WTC11 (cell line): ENCODE results near the gene ERVK3-1. TPM values are rescaled to one million over a fixed set of nuclear protein-coding genes. Genes with fewer than 3 reads are reported as not detected.

Source experiments
- ATAC-seq: fragments of 200-7000 bp; cut with Tn5 transposase; 2 replicates; pipeline ENCODE4 v1.10.0; 2021; ENCODE audit warnings: mild to moderate bottlenecking, moderate library complexity
- CTCF ChIA-PET: fragments of 300-600 bp; sonication (Branson Sonifier 250); formaldehyde crosslinking; loops from one replicate; lab custom pipeline; 2021; ENCODE audit warnings: antibody characterized with exemption; lab: Charles Lee
- POLR2A ChIA-PET: fragments of 350-600 bp; sonication (Branson Sonifier 250); formaldehyde crosslinking; loops from one replicate; lab custom pipeline; 2021; ENCODE audit warnings: antibody characterized with exemption; lab: Charles Lee
- DNase-seq: peaks from one replicate; pipeline ENCODE4 v3.0.0; 2021; ENCODE audit warnings: low spot score
- H3K27ac Mint-ChIP-seq: 2 replicates; pipeline ENCODE4 v1.8.0; 2021; ENCODE audit warnings: mixed read lengths
- H3K27me3 Mint-ChIP-seq: 2 replicates; pipeline ENCODE4 v1.8.0; 2021; ENCODE audit warnings: low read depth, mild to moderate bottlenecking, moderate library complexity, mixed read lengths
- H3K36me3 Mint-ChIP-seq: 2 replicates; pipeline ENCODE4 v1.8.0; 2021; ENCODE audit warnings: mixed read lengths
- H3K4me1 Mint-ChIP-seq: 2 replicates; pipeline ENCODE4 v1.8.0; 2022; ENCODE audit warnings: mixed read lengths
- H3K4me3 Mint-ChIP-seq: 2 replicates; pipeline ENCODE4 v1.8.0; 2021; ENCODE audit warnings: mild to moderate bottlenecking, moderate library complexity, mixed read lengths
- H3K9me3 Mint-ChIP-seq: 2 replicates; pipeline ENCODE4 v1.8.0; 2021; ENCODE audit warnings: mixed read lengths
- EMX1 ChIP-seq: fragments of 250-450 bp; sonication (Bioruptor Pico); IDR thresholded peaks from 2 replicates; pipeline ENCODE4 v1.8.0; 2021; ENCODE audit warnings: mild to moderate bottlenecking
- ETV6 ChIP-seq: sonication (generic); formaldehyde crosslinking; IDR thresholded peaks from 2 replicates; pipeline ENCODE4 v1.8.1; 2022; ENCODE audit warnings: mild to moderate bottlenecking, missing genetic modification reagents
- GTF2I ChIP-seq: fragments of 250-450 bp; sonication (Bioruptor Pico); conservative IDR thresholded peaks from 2 replicates; pipeline ENCODE4 v1.4.0; 2021; ENCODE audit warnings: mild to moderate bottlenecking
- JAZF1 ChIP-seq: fragments of 250-450 bp; sonication (Bioruptor Pico); IDR thresholded peaks from 2 replicates; pipeline ENCODE4 v1.9.0; 2021; ENCODE audit warnings: moderate library complexity, mild to moderate bottlenecking, inconsistent platforms
- NFYB ChIP-seq: sonication (generic); formaldehyde crosslinking; conservative IDR thresholded peaks from 2 replicates; pipeline ENCODE4 v1.8.0; 2022; ENCODE audit warnings: low read depth, missing genetic modification reagents
- NR1H2 ChIP-seq: sonication (generic); formaldehyde crosslinking; IDR thresholded peaks from 2 replicates; pipeline ENCODE4 v1.9.0; 2021; ENCODE audit warnings: mild to moderate bottlenecking, moderate library complexity, missing genetic modification reagents
- NR2C2 ChIP-seq: sonication (generic); formaldehyde crosslinking; IDR thresholded peaks from 2 replicates; pipeline ENCODE4 v1.8.0; 2022; ENCODE audit warnings: mild to moderate bottlenecking, missing genetic modification reagents
- PRRX2 ChIP-seq: fragments of 250-450 bp; sonication (Bioruptor Pico); IDR thresholded peaks from 2 replicates; pipeline ENCODE4 v1.8.0; 2021; ENCODE audit warnings: mild to moderate bottlenecking
- SOX15 ChIP-seq: fragments of 250-450 bp; sonication (Bioruptor Pico); IDR thresholded peaks from 2 replicates; pipeline ENCODE4 v1.9.0; 2021; ENCODE audit warnings: mild to moderate bottlenecking
- TEAD4 ChIP-seq: sonication (generic); formaldehyde crosslinking; IDR thresholded peaks from 2 replicates; pipeline ENCODE4 v1.8.0; 2022; ENCODE audit warnings: mild to moderate bottlenecking, missing genetic modification reagents
- ZBTB21 ChIP-seq: sonication (generic); formaldehyde crosslinking; IDR thresholded peaks from 2 replicates; pipeline ENCODE4 v1.8.1; 2023; ENCODE audit warnings: mild to moderate bottlenecking, missing genetic modification reagents, borderline replicate concordance
- ZNF121 ChIP-seq: sonication (generic); formaldehyde crosslinking; IDR thresholded peaks from 2 replicates; pipeline ENCODE4 v1.8.0; 2023; ENCODE audit warnings: missing genetic modification reagents
- ZNF138 ChIP-seq: sonication (generic); formaldehyde crosslinking; conservative IDR thresholded peaks from 2 replicates; pipeline ENCODE4 v1.8.1; 2022; ENCODE audit warnings: mild to moderate bottlenecking, moderate library complexity, missing genetic modification reagents
- ZNF219 ChIP-seq: sonication (generic); formaldehyde crosslinking; IDR thresholded peaks from 2 replicates; pipeline ENCODE4 v1.8.0; 2023; ENCODE audit warnings: missing genetic modification reagents, mild to moderate bottlenecking, borderline replicate concordance
- ZNF396 ChIP-seq: fragments of 250-450 bp; sonication (Bioruptor Pico); IDR thresholded peaks from 2 replicates; pipeline ENCODE4 v1.8.0; 2021; ENCODE audit warnings: mild to moderate bottlenecking, moderate library complexity, borderline replicate concordance
- ZNF671 ChIP-seq: fragments of 250-450 bp; sonication (Bioruptor Pico); IDR thresholded peaks from 2 replicates; pipeline ENCODE4 v1.8.0; 2021; ENCODE audit warnings: mild to moderate bottlenecking
- total RNA-seq: library from RNA; stranded (reverse); gene quantifications from 3 replicates; pipeline ENCODE4 v1.2.3, GENCODE V29; 2021
- TF ChIP-seq, protein P1 (sequence below): sonication (generic); formaldehyde crosslinking; IDR thresholded peaks from 2 replicates; pipeline ENCODE4 v1.8.1; 2023; ENCODE audit warnings: mild to moderate bottlenecking, moderate library complexity, missing genetic modification reagents
- TF ChIP-seq, protein P2 (sequence below): sonication (generic); formaldehyde crosslinking; IDR thresholded peaks from 2 replicates; pipeline ENCODE4 v1.8.0; 2022; ENCODE audit warnings: mild to moderate bottlenecking, missing genetic modification reagents
- TF ChIP-seq, protein P3 (sequence below): sonication (generic); formaldehyde crosslinking; IDR thresholded peaks from 2 replicates; pipeline ENCODE4 v1.8.1; 2022; ENCODE audit warnings: mild to moderate bottlenecking, missing genetic modification reagents, moderate library complexity, borderline replicate concordance

Gene ERVK3-1
- total RNA-seq, 1 experiment from 2014 or later: 26.0 TPM

DNA sequence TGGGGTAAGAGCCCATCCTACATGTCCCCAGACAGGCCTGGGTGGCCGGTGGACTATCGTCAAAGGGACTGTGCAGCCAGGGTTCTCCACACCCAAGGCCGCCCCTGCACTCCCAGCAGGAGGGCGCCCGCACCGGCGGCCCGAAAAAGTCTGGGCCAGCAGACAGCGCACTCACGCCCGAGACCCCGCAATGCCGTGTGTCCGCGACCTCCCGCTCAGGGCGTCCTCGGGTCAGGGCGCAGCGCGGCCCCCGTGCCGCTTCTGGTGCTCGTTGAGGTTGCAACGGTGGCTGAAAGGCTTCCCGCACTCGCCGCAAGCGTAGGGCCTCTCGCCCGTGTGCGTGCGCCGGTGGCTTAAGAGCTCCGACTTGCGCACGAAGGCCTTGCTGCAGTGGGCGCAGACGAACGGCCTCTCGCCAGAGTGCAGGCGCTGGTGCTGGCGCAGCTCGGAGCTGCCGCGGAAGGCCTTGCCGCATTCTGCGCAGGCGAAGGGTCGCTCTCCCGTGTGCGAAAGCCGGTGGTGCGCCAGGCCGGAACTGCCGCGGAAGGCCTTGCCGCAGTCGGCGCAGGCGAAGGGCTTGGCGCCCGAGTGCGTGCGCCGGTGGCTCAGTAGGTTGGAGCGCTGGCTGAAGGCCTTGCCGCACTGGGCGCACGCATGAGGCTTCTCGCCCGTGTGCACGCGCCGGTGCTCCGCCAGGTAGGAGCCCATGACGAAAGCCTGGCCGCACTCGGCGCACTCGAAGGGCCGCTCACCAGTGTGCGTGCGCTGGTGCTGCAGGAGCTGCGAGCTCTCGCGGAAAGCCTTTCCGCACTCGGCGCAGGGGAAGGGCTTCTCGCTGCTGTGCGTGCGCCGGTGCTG lies 51.0 kb downstream of the ERVK3-1 start:
- TF ChIP-seq ZNF396 (CRISPR knock-in tag): no peak
- TF ChIP-seq, protein P1, sequence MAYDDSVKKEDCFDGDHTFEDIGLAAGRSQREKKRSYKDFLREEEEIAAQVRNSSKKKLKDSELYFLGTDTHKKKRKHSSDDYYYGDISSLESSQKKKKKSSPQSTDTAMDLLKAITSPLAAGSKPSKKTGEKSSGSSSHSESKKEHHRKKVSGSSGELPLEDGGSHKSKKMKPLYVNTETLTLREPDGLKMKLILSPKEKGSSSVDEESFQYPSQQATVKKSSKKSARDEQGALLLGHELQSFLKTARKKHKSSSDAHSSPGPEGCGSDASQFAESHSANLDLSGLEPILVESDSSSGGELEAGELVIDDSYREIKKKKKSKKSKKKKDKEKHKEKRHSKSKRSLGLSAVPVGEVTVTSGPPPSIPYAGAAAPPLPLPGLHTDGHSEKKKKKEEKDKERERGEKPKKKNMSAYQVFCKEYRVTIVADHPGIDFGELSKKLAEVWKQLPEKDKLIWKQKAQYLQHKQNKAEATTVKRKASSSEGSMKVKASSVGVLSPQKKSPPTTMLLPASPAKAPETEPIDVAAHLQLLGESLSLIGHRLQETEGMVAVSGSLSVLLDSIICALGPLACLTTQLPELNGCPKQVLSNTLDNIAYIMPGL (CRISPR knock-in tag): 0 out of 2 replicates have a peak, but pooled peaks have one; percentile 8
- H3K27ac Mint-ChIP-seq: no peak overlapping the region
- CTCF ChIA-PET: interaction anchor here (0.9 to 1.0 kb wide), 2 partner anchors 17 to 26 kb away, joined by 3 to 4 read pairs; no protein-coding TSS in a partner anchor
- H3K27me3 Mint-ChIP-seq: peaks cover 8% of the 10 kb centered on the region
- DNase-seq (peak; percentile 27), ATAC-seq (peak; percentile 13)
- peak overlapping the region; percentile 8; the same call in 1 of the 2 replicates for H3K4me3 Mint-ChIP-seq
- POLR2A ChIA-PET: no interaction called here
- no peaks in the 10 kb centered on the region for H3K9me3 Mint-ChIP-seq
- H3K4me1 Mint-ChIP-seq: peaks cover 4% of the 10 kb centered on the region; the same call in 1 of the 2 replicates
- no peaks in the 10 kb centered on the region for H3K36me3 Mint-ChIP-seq

DNA sequence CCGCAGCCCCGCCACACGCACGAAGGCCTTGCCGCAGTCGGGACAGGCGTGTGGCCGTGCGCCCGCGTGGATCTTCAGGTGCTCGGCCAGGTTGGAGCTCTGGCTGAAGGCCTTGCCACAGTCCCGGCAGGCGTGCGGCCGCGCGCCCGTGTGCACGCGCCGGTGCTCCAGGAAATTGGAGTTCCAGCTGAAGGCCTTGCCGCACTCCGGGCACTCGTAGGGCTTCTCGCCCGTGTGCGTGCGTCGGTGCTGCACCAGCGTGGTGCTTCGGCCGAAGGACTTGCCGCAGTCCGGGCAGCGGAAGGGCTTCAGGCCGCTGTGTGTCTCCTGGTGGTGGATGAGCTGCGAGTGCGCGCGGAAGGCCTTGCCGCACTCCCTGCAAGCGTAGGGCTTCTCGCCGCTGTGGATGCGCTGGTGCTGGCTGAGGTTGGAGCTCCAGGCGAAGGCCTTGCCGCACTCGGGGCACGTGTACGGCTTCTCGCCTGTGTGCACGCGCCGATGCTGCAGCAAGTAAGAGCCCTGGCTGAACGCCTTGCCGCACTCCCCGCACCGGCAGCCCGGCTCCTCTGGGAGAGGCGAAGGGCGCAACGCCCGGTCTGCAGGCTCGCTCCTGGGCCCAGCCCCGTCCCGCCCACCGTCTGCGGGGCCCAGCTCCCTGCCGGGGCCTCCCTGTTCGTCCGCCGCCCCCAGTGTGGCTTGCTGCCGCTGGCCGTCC lies 51.7 kb downstream of the ERVK3-1 start:
- Mint-ChIP-seq H3K9me3 (no peaks in the 10 kb centered on the region), H3K4me3 (no peak overlapping the region), H3K4me1 (peaks cover 6% of the 10 kb centered on the region; the same call in 1 of the 2 replicates), H3K36me3 (no peaks in the 10 kb centered on the region), H3K27me3 (peaks cover 8% of the 10 kb centered on the region)
- 0 out of 2 replicates have a peak, but pooled peaks have one; percentile 15 for ATAC-seq
- TF ChIP-seq ZNF671 (CRISPR knock-in tag): no peak
- TF ChIP-seq, protein P2, sequence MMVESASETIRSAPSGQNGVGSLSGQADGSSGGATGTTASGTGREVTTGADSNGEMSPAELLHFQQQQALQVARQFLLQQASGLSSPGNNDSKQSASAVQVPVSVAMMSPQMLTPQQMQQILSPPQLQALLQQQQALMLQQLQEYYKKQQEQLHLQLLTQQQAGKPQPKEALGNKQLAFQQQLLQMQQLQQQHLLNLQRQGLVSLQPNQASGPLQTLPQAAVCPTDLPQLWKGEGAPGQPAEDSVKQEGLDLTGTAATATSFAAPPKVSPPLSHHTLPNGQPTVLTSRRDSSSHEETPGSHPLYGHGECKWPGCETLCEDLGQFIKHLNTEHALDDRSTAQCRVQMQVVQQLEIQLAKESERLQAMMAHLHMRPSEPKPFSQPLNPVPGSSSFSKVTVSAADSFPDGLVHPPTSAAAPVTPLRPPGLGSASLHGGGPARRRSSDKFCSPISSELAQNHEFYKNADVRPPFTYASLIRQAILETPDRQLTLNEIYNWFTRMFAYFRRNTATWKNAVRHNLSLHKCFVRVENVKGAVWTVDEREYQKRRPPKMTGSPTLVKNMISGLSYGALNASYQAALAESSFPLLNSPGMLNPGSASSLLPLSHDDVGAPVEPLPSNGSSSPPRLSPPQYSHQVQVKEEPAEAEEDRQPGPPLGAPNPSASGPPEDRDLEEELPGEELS (CRISPR knock-in tag): no peak
- no peak for TF ChIP-seq TEAD4 (CRISPR knock-in tag)
- no peak for TF ChIP-seq JAZF1 (CRISPR knock-in tag)
- no peak for TF ChIP-seq GTF2I (CRISPR knock-in tag)
- TF ChIP-seq ZNF219: no peak
- TF ChIP-seq NFYB (CRISPR knock-in tag): no peak
- TF ChIP-seq ETV6: no peak
- no peak for TF ChIP-seq EMX1 (CRISPR knock-in tag)
- TF ChIP-seq SOX15 (CRISPR knock-in tag): no peak
- TF ChIP-seq NR1H2 (CRISPR knock-in tag): no peak
- no peak for TF ChIP-seq ZNF138 (CRISPR knock-in tag)
- TF ChIP-seq PRRX2 (CRISPR knock-in tag): no peak
- TF ChIP-seq, protein P3, sequence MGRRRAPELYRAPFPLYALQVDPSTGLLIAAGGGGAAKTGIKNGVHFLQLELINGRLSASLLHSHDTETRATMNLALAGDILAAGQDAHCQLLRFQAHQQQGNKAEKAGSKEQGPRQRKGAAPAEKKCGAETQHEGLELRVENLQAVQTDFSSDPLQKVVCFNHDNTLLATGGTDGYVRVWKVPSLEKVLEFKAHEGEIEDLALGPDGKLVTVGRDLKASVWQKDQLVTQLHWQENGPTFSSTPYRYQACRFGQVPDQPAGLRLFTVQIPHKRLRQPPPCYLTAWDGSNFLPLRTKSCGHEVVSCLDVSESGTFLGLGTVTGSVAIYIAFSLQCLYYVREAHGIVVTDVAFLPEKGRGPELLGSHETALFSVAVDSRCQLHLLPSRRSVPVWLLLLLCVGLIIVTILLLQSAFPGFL (CRISPR knock-in tag): no peak
- no peak for TF ChIP-seq ZBTB21
- no peak for TF ChIP-seq NR2C2 (CRISPR knock-in tag)
- TF ChIP-seq ZNF121 (CRISPR knock-in tag): no peak
- TF ChIP-seq, all 79 proteins: peak for 0
- no peak for DNase-seq
- ChIA-PET POLR2A (no interaction called here), CTCF (interaction anchor here (0.9 to 1.0 kb wide), 3 partner anchors 17 to 27 kb away, joined by 3 to 4 read pairs (median 3); no protein-coding TSS in a partner anchor)
- no peak overlapping the region for H3K27ac Mint-ChIP-seq
